Smooth muscle cell of the pulmonary artery (primary cell): ENCODE measurements around the gene NDST3. TPM values are rescaled to one million over a fixed set of nuclear protein-coding genes. Genes with fewer than 3 reads are reported as not detected.

Experiments used
- total RNA-seq: library from RNA; depleted of rRNA; stranded (reverse); fragments of >200 nt; gene quantifications from 2 replicates; pipeline ENCODE4 v1.2.3, GENCODE V29; 2014

Gene NDST3
- total RNA-seq, result not detected in 2 replicates

DNA sequence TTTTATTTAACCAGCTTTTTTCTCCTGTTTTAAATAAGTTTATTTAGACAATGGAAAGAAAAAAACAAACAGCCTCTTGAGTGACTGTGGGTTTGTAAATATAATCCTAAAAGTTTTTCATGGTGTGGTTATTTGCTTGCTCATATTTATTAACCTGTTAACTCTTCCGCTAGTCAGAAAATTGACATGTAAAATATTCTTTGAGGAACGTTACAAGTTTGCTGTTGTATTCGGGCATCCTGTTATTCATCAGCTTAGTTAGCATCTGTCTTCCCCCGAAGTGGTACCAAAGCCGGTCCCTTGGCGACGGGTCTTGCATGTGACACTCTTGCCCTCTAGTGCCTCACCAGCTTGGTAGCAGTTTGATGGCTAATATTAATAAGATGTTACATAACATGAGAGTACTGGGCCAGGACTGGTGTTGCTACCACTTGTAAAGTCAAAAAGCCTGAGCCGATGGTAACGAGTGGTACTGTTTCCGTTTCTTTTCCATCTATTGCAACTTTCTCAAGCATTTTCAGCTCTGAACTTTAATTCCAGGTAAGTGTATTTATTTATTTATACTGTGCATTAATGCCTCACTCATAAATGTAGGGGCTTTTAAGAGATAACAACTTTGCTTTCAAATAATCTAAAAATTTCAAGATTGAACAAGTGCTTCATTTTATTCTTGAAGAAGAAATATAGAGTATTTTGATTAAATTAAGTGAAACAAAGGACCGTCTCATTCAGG lies at the start of gene NDST3:
TSS of gene NDST3 (plus strand) at position 434 of the 733 bp plus-strand sequence. CDS start 19,425 bp downstream, outside the sequence.

